Testis (tissue), 2 donors: Measurements from ENCODE around the gene SMAD3.

ENCODE experiments used
- CTCF ChIP-seq, 3 experiments: fragments of 450-650 bp in 2 of 3; fragments of 200-600 bp in 1 of 3; sonication (generic) in 1 of 3; IDR thresholded peaks; one replicate each; pipeline ENCODE4 v1.5.1; 2016 to 2019; ENCODE audit warnings: antibody characterized with exemption in 3 of 3, mild to moderate bottlenecking in 2 of 3, moderate library complexity in 1 of 3
- POLR2A ChIP-seq: fragments of 450-650 bp; IDR thresholded peaks from one replicate; pipeline ENCODE4 v1.6.1; 2017; ENCODE audit warnings: antibody characterized with exemption, mild to moderate bottlenecking, moderate library complexity

GRCh38 chr15:67154249-67154648 lies 88.8 kb downstream of the SMAD3 start:
- TF ChIP-seq CTCF (IDR thresholded peaks at IDR 0.05) (no peak), POLR2A (no peak)
